Heart left ventricle (tissue), 13 donors: ENCODE results near the gene ITGB6.

Experiments
- POLR2A ChIP-seq, 2 donors: fragments of 450-650 bp; IDR thresholded peaks; one replicate each; pipeline ENCODE4 v1.6.1; 2017; ENCODE audit warnings: antibody characterized with exemption in 2 of 2, mild to moderate bottlenecking in 2 of 2, moderate library complexity in 2 of 2
- TF ChIP-seq, protein P1 (sequence below), 12 donors: fragments of 200-600 bp; sonication (generic) in 4 of 12; IDR thresholded peaks; one replicate each; pipeline versions ENCODE4 v1.5.0 to v1.8.0; 2018 to 2022; ENCODE audit warnings: antibody characterized with exemption in 12 of 12, mild to moderate bottlenecking in 5 of 12
- donor health status: ischemic (EF 13 %, LVEDD 7.1; RV severe dilation, severe dysfunction).
- donor health status: DM: no; HTN: yes; CAD: no.
- donor health status: DM: no; HTN: no; CAD: no.
- donor health status: ischemic (EF 25% LVEDD 6.9; RV normal size, moderate dysfunction).
- donor health status: ischemic (EF 25% LVEDD 5.7; RV mildly dilated, moderate dysfunction).
- donor health status: ischemic (EF 35%, LVEDD 5.7; RV mildly dilated, moderate dysfunction).
- donor health status: nonischemic (EF 11% LVEDD 7.7; RV severe dilation, severe dysfunction).
- donor health status: DM: yes; HTN: yes; CAD: no.
- donor health status: PGD.
- donor health status: ischemic (EF 29% LVEDD 5.4; RV normal size, mild dysfunction).
- donor health status: nonischemic (EF 23%, LVEDD 6.1; RV moderate dilation, normal function).

DNA sequence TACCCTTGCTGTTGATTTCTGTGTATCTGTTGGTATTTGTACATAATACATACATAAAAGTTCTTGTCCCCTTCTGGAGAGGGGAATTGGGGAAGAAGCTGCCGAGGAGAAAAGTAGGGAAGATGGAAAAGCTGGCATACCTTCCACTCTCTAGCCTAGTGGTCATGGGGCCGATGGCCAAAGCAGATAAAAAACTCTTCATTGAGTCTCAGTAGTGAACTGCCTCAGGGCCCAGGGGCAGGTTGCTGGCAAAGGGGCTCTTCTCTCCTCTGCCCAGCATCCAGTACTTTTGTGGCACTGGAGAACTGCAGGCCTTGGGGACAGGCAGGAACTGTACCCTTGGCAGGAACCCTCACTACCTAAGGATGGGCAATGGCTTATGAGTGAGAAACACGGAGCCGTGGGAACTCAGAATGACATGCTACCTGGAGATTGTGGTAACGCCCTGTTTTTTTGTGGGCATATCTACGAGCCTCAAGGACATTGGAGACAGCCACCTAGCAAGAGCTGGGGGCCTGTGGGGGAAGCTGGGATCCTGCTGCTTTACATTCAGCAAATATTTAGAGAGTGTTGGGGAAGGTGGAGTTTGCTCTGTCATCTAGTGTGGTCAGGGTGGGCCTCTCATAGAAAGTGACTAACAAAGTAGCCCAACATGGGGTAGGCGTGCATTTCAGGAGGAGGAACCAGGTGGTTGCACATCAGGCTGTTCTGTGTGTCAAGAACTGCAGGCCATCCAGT lies 22.6 kb upstream of the ITGB6 start:
- TF ChIP-seq, protein P1, sequence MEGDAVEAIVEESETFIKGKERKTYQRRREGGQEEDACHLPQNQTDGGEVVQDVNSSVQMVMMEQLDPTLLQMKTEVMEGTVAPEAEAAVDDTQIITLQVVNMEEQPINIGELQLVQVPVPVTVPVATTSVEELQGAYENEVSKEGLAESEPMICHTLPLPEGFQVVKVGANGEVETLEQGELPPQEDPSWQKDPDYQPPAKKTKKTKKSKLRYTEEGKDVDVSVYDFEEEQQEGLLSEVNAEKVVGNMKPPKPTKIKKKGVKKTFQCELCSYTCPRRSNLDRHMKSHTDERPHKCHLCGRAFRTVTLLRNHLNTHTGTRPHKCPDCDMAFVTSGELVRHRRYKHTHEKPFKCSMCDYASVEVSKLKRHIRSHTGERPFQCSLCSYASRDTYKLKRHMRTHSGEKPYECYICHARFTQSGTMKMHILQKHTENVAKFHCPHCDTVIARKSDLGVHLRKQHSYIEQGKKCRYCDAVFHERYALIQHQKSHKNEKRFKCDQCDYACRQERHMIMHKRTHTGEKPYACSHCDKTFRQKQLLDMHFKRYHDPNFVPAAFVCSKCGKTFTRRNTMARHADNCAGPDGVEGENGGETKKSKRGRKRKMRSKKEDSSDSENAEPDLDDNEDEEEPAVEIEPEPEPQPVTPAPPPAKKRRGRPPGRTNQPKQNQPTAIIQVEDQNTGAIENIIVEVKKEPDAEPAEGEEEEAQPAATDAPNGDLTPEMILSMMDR (IDR thresholded peaks at IDR 0.05): no peak
- no peak for TF ChIP-seq POLR2A (IDR thresholded peaks at IDR 0.05)
